K562 (cell line): ENCODE data around the gene FBXL13. TPM values are rescaled to one million over a fixed set of nuclear protein-coding genes. Genes with fewer than 3 reads are reported as not detected.
A peak's percentile ranks its signal among the peaks of the same experiment; 100 is the strongest.

Experiments
- E2F3 ChIP-seq: fragments of 250-450 bp; sonication (Bioruptor Pico); IDR thresholded peaks from 2 replicates; pipeline ENCODE4 v1.4.0; 2020; ENCODE audit warnings: mild to moderate bottlenecking
- FOXO4 ChIP-seq: fragments of 450-650 bp; formaldehyde crosslinking; IDR thresholded peaks from 2 replicates; pipeline ENCODE4 v1.4.0; 2020; ENCODE audit warnings: mild to moderate bottlenecking, moderate library complexity
- GTF2A2 ChIP-seq: IDR thresholded peaks from 2 replicates; pipeline ENCODE4 v1.6.1; 2016; ENCODE audit warnings: mild to moderate bottlenecking, missing genetic modification characterization, missing compliant biosample characterization
- HBP1 ChIP-seq: fragments of 450-650 bp; formaldehyde crosslinking; IDR thresholded peaks from 2 replicates; pipeline ENCODE4 v1.4.0; 2022; ENCODE audit warnings: missing genetic modification characterization
- L3MBTL2 ChIP-seq: fragments of 450-650 bp; IDR thresholded peaks from 2 replicates; pipeline ENCODE4 v1.6.1; 2016; ENCODE audit warnings: mild to moderate bottlenecking, moderate library complexity
- MAX ChIP-seq: sonication (generic); formaldehyde crosslinking; IDR thresholded peaks from 2 replicates; pipeline ENCODE4 v1.9.0; 2022; ENCODE audit warnings: mild to moderate bottlenecking, missing genetic modification reagents
- NFATC3 ChIP-seq: fragments of 450-650 bp; IDR thresholded peaks from 2 replicates; pipeline ENCODE4 v1.6.1; 2017; ENCODE audit warnings: mild to moderate bottlenecking
- NFIC ChIP-seq: fragments of 450-650 bp; IDR thresholded peaks from 2 replicates; pipeline ENCODE4 v1.6.1; 2017; ENCODE audit warnings: mild to moderate bottlenecking, inconsistent platforms
- NUFIP1 ChIP-seq: fragments of 450-650 bp; IDR thresholded peaks from 2 replicates; pipeline ENCODE4 v1.6.1; 2018; ENCODE audit not compliant: partially characterized antibody
- PRMT5 ChIP-seq: sonication (generic); formaldehyde crosslinking; IDR thresholded peaks from 2 replicates; pipeline ENCODE4 v1.5.0; 2020; ENCODE audit warnings: missing genetic modification reagents
- RBM34 ChIP-seq: fragments of 200-400 bp; formaldehyde crosslinking; IDR thresholded peaks from 2 replicates; pipeline ENCODE4 v1.6.1; 2018; ENCODE audit warnings: low read length, borderline replicate concordance; ENCODE audit not compliant: insufficient read depth
- SOX6 ChIP-seq: fragments of 450-650 bp; IDR thresholded peaks from 2 replicates; pipeline ENCODE4 v1.6.1; 2014; ENCODE audit warnings: mild to moderate bottlenecking
- SRF ChIP-seq, 2 experiments: fragments of 250-450, 450-650 bp in 1 of 2; sonication (Bioruptor Pico) in 1 of 2; sonication (generic) in 1 of 2; formaldehyde crosslinking; IDR thresholded peaks; 2 replicates each; pipeline versions ENCODE4 v1.5.0 to v1.5.1; 2020 to 2022; ENCODE audit warnings: mild to moderate bottlenecking in 1 of 2, missing genetic modification reagents in 1 of 2
- TAF9B ChIP-seq: fragments of 450-650 bp; IDR thresholded peaks from 2 replicates; pipeline ENCODE4 v1.6.1; 2018; ENCODE audit warnings: mild to moderate bottlenecking; ENCODE audit not compliant: partially characterized antibody
- TSC22D4 ChIP-seq: fragments of 450-650 bp; IDR thresholded peaks from 2 replicates; pipeline ENCODE4 v1.6.1; 2016; ENCODE audit warnings: missing genetic modification characterization, missing biosample characterization, control low read depth
- ZBTB49 ChIP-seq: sonication (generic); formaldehyde crosslinking; IDR thresholded peaks from 2 replicates; pipeline ENCODE4 v1.8.0; 2022; ENCODE audit warnings: missing genetic modification reagents, mild to moderate bottlenecking, borderline replicate concordance
- ZBTB8A ChIP-seq: fragments of 450-650 bp; IDR thresholded peaks from 2 replicates; pipeline ENCODE4 v1.6.1; 2018; ENCODE audit warnings: mild to moderate bottlenecking, moderate library complexity; ENCODE audit not compliant: partially characterized antibody
- ZNF280B ChIP-seq: fragments of 250-450 bp; sonication (Bioruptor Pico); IDR thresholded peaks from 2 replicates; pipeline ENCODE4 v1.5.1; 2021; ENCODE audit warnings: mild to moderate bottlenecking
- ZNF639 ChIP-seq, 2 experiments: fragments of 200-800 bp in 1 of 2; sonication (Bioruptor generic) in 1 of 2; sonication (generic) in 1 of 2; formaldehyde crosslinking in 1 of 2; IDR thresholded peaks in 1 of 2; conservative IDR thresholded peaks in 1 of 2; 2 replicates each; pipeline versions ENCODE4 v1.5.0 to v1.6.1; 2016 to 2020; ENCODE audit warnings: missing compliant biosample characterization in 1 of 2, missing genetic modification characterization in 1 of 2, missing genetic modification reagents in 1 of 2
- ZNF668 ChIP-seq: fragments of 250-450 bp; sonication (Bioruptor Pico); IDR thresholded peaks from 2 replicates; pipeline ENCODE4 v1.8.0; 2022; ENCODE audit warnings: mild to moderate bottlenecking, inconsistent platforms
- ZNF778 ChIP-seq: fragments of 450-650 bp; formaldehyde crosslinking; IDR thresholded peaks from 2 replicates; pipeline ENCODE4 v1.4.0; 2020; ENCODE audit warnings: mild to moderate bottlenecking, moderate library complexity
- polyA plus RNA-seq, 8 experiments: library from polyadenylated mRNA; depleted of rRNA in 4 of 8; stranded (reverse) in 5 of 8; unstranded in 3 of 8; fragments of >200 nt; fragmentation: Nextera tagmentation in 2 of 8; fragmentation: Illumina TruSeq in 1 of 8; extraction: Ambion mirVana in 2 of 8; extraction: Trizol in 1 of 8; gene quantifications; 2 replicates each; pipeline versions ENCODE4 v1.2.1 to v1.2.3, GENCODE V29; 2011 to 2014; ENCODE audit warnings: inconsistent platforms in 1 of 8, missing spikeins in 1 of 8
- total RNA-seq, 7 experiments: library from RNA; depleted of rRNA in 6 of 7; stranded (reverse); fragments of >200 nt in 6 of 7; fragmentation: Illumina TruSeq in 2 of 7; extraction: Trizol in 2 of 7; gene quantifications; 2 replicates each; pipeline versions ENCODE4 v1.2.1 to v1.2.3, GENCODE V29; 2011 to 2021; ENCODE audit warnings: low replicate concordance in 1 of 7

Gene FBXL13
- total and polyA plus RNA-seq, 9 of the 15 experiments (the other 6 are each of a cell fraction or from before 2014, with no cell fraction given): 16.3 to 55.0 (median 25.4) TPM

- TF ChIP-seq TAF9B (no peak), FOXO4 (CRISPR knock-in tag) (no peak), PRMT5 (CRISPR knock-in tag) (no peak), ZNF668 (CRISPR knock-in tag) (no peak), L3MBTL2 (peak; percentile 85; the same call in 1 of the 2 replicates), HBP1 (CRISPR knock-in tag) (no peak), MAX (CRISPR knock-in tag) (no peak), NUFIP1 (no peak), GTF2A2 (tag) (no peak), RBM34 (no peak), ZBTB49 (no peak), NFIC (peak; percentile 45; the same call in 1 of the 2 replicates), TSC22D4 (tag) (no peak), ZNF280B (CRISPR knock-in tag) (no peak), ZBTB8A (no peak), SOX6 (peak; percentile 95), ZNF639 (CRISPR knock-in tag; conservative IDR thresholded peaks at IDR 0.05 in 1 of 2, IDR thresholded peaks at IDR 0.05 in 1 of 2) (no peak), ZNF778 (no peak), NFATC3 (no peak), SRF (CRISPR knock-in tag; IDR thresholded peaks at IDR 0.05) (no peak), E2F3 (CRISPR knock-in tag) (no peak)
Observed at GRCh38 chr7:102983602-102984001, 91.0 kb downstream of the FBXL13 start (continued).
